GM12801 (cell line): Measurements from ENCODE around the gene FA2H.

Source experiments
- TF ChIP-seq, protein P1 (sequence below): IDR thresholded peaks from one replicate; pipeline ENCODE4 v1.5.1; 2011; ENCODE audit warnings: control low read depth; ENCODE audit not compliant: insufficient read length; ENCODE audit errors: extremely low read depth

FA2H gene

DNA sequence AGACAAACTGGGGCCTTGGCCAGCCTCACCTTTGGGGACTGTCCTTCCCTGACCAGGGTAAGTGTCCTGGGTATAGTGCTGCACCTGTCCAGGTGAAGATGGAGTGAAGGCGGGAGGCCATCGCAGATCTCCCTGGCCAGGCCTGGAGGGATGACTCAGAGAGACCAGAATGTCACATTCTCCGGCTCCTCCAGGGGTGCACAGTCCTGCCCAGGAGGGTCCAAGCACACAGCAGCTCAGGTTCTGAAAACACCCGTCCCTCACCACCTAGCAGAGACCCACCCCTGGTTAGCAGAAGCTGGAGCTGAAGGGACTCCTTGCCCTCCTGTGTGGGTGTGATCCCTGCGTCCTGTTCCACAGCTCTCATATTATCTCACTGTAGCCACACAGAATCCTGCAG is 21.9 kb downstream of the FA2H start:
- TF ChIP-seq, protein P1, sequence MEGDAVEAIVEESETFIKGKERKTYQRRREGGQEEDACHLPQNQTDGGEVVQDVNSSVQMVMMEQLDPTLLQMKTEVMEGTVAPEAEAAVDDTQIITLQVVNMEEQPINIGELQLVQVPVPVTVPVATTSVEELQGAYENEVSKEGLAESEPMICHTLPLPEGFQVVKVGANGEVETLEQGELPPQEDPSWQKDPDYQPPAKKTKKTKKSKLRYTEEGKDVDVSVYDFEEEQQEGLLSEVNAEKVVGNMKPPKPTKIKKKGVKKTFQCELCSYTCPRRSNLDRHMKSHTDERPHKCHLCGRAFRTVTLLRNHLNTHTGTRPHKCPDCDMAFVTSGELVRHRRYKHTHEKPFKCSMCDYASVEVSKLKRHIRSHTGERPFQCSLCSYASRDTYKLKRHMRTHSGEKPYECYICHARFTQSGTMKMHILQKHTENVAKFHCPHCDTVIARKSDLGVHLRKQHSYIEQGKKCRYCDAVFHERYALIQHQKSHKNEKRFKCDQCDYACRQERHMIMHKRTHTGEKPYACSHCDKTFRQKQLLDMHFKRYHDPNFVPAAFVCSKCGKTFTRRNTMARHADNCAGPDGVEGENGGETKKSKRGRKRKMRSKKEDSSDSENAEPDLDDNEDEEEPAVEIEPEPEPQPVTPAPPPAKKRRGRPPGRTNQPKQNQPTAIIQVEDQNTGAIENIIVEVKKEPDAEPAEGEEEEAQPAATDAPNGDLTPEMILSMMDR = no peak

DNA sequence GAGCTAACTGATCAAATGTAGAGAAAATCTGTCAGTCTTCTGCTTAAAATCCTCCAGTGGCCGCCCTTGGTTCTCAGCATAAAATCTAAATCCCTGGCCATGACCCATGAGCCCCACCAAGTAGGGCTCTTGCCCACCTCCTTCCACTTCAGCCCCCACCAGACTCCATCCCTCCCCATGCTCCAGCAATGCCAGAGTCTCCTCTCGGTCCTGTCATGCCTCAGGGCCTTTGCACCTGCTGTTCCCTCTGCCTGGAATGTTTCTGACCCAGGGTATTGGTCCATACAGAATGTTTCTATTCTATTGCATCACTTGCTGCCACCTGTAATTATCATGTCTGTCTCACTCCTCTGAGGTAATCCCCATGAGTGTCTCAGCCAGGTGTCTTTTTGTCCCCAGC is 22.4 kb downstream of the FA2H start:
- TF ChIP-seq, protein P1 = no peak

DNA sequence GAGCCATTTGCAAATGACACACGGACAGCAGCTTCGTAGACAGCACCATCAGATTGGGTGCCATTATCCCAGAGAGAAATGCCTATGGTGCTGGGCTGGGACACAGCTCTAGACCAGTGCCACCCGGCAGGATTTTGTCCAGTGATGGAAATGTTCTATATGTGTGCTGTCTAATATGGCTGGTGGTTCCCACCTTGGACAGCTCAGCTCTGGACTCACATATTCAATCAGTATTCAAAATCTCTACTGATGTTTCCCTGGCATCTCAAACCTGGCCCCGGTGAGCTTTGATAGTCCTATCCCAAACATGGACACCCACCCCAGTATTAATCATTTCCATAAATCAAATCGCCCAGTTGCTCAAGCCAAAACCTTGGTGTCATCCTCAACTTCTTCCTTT is 23.0 kb downstream of the FA2H start:
- TF ChIP-seq, protein P1 = no peak

DNA sequence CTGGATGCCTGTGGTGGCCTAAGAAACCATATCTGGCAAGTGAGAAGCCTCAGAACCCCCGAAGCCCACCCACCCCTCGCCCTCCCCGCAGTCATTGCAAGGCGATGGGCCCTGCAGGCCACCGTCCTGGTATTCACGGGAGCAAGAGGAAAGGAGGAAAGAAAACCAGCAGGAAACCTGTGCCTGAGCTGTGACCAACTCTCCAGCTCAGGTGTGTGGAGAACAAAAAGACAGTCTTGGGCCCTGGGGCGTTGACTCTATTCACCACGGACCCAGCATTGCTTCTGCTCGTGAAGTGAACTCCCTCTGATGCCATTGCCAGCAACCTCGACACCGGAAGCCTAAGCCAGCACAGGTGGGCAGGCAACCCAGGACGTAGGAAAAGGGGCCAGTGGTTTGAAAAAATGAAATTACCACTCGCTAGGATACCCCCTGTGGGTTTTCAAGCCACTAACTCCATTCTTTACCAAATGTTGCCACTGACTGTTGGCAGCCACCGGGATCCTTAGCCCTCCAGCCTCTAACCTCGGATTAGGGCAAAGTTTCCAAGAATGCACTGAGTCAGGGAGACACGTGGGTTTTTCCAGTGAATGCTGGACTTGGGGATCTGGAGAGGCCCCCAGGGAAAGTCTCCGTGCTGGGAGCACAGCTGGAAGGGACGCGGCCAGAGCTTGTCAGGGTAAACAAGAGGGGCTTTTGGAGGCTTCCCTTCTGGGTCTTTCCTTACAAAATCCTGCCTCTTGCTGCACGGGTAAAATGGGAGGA is 25.1 kb downstream of the FA2H start:
- TF ChIP-seq, protein P1 = no peak

DNA sequence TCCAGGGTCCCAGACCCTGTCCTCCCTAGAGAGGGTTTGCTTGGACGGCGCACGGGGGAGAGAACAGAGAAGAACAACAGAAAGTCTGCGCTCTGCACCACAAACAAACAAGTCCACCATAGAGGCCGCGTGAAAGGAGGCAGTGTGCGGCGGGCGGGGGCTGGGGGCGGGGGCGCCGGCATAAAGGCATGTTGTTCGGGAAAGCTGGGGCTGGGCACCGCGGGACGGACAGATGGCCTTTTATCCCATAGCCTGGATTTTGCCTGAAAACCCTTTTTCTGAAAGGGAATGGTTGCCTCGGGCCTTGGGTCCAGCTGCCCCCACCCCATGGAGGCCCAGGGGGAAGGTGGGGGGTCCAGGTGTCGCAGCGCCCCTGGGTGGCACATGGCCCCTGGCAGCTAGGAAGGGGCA is 26.0 kb downstream of the FA2H start:
- TF ChIP-seq, protein P1 = no peak

DNA sequence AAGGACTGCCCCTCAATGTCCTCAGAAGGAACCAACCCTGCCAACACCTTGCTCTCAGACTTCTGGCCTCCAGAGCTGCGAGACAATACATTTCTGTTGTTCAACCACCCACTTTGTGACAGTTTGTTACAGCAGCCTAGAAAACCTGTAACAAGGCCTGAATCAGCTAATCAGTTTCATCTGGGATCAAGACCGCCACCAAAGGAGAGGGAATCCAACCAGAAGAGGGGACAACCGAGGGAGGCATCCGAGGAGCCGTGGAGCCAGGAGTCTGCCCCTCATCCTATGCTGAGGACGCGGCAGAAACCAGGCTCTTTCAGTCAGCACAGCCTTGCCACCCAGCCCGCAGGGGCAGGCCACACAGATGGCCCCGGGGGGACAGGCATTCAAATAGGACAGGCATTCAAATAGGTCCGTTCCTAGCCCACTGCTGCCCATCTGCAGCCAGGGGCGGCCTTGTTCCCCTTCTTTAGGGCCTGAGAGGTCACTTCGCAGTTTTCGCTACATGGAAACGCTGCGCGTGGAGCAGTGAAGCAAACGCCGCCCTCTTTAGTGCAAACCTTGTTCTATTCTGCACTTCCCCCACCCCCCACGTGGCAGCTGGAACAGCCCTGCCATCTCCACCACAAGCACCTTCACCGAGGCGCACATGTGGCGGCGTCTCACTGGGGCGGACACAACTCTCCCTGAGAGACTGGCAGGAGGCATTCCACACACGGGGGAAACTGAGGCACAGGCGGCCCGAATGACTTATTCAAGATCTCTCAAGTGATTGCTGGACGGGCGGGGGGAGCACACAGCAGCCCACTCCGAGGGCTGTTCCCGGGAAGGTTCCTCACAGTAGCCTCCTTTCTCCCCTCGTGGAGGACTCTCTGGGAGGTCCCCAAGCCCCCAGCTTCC is 26.7 kb downstream of the FA2H start:
- TF ChIP-seq, protein P1 = no peak

DNA sequence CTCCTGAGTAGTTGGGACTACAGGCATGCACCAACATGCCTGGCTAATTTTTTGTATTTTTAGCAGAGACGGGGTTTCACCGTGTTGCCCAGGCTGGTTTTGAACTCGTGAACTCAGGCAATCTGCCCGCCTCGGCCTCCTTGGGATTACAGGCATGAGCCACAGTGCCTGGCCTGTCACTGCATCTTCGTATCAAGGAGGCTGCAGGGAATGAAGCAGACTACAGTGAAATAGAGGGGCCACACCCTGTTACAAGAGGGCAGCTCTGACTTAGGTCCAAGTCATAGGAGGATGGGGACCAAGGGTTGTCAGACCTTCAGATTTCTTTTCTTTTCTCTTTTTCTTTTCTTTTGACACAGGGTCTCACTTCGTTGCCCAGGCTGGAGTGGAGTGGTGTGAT is 28.7 kb downstream of the FA2H start:
- TF ChIP-seq, protein P1 = no peak
